CD4-positive, alpha-beta T cell (primary cell): ENCODE results near the gene TNIK. TPM values are rescaled to one million over a fixed set of nuclear protein-coding genes. Genes with fewer than 3 reads are reported as not detected.

ENCODE experiments used
- ATAC-seq: fragments of 200-7000 bp; cut with Tn5 transposase; one replicate; pipeline ENCODE4 v1.10.0; 2022; ENCODE audit warnings: mild to moderate bottlenecking; ENCODE audit not compliant: poor library complexity
- CTCF ChIA-PET: fragments of 350-600 bp; sonication (Branson Sonifier 250); formaldehyde crosslinking; loops from one replicate; lab custom pipeline; 2021; ENCODE audit warnings: antibody characterized with exemption, inconsistent platforms; lab: Charles Lee
- POLR2A ChIA-PET: fragments of 350-600 bp; sonication (Branson Sonifier 250); formaldehyde crosslinking; loops from one replicate; lab custom pipeline; 2021; ENCODE audit warnings: antibody characterized with exemption, inconsistent platforms; lab: Charles Lee
- DNase-seq, 14 experiments: peaks; one replicate each; pipeline ENCODE4 v3.0.0-alpha.2; 2013 to 2020; ENCODE audit warnings: mixed read lengths in 2 of 14
- H3K27ac ChIP-seq, 2 donors: one replicate each; pipeline versions ENCODE4 v1.5.1 to v1.7.0; 2013; ENCODE audit warnings: low read length in 2 of 2, low read depth in 1 of 2, mild to moderate bottlenecking in 1 of 2
- H3K27me3 ChIP-seq, 2 experiments: 1 replicate in 1 of 2; 2 replicates in 1 of 2; pipeline versions ENCODE4 v1.6.1 to v1.7.0; 2013; ENCODE audit warnings: low read length in 2 of 2, control low read depth in 1 of 2, mild to moderate bottlenecking in 1 of 2, moderate library complexity in 1 of 2; ENCODE audit not compliant: insufficient read depth in 2 of 2, control insufficient read depth in 1 of 2
- H3K36me3 ChIP-seq: one replicate; pipeline ENCODE4 v1.6.1; 2013; ENCODE audit warnings: low read length, control low read depth; ENCODE audit not compliant: insufficient read depth
- H3K4me1 ChIP-seq: one replicate; pipeline ENCODE4 v1.6.1; 2013; ENCODE audit warnings: low read length, control low read depth; ENCODE audit not compliant: insufficient read depth
- H3K4me3 ChIP-seq: one replicate; pipeline ENCODE4 v1.5.1; 2013; ENCODE audit warnings: mild to moderate bottlenecking, low read length, moderate library complexity
- H3K9me3 ChIP-seq, 2 experiments: 1 replicate in 1 of 2; 2 replicates in 1 of 2; pipeline versions ENCODE4 v1.6.1 to v1.7.0; 2013; ENCODE audit warnings: low read length in 2 of 2, mild to moderate bottlenecking in 2 of 2, control low read depth in 1 of 2, moderate library complexity in 1 of 2; ENCODE audit not compliant: control insufficient read depth in 1 of 2, insufficient read depth in 1 of 2
- H3K27ac Mint-ChIP-seq: one replicate; pipeline ENCODE4 v1.8.0; 2020; ENCODE audit warnings: mixed read lengths
- H3K27me3 Mint-ChIP-seq: one replicate; pipeline ENCODE4 v1.8.0; 2021; ENCODE audit warnings: mixed read lengths
- H3K36me3 Mint-ChIP-seq: one replicate; pipeline ENCODE4 v1.8.0; 2021; ENCODE audit warnings: low read depth, mixed read lengths
- H3K4me1 Mint-ChIP-seq: one replicate; pipeline ENCODE4 v1.8.0; 2021; ENCODE audit warnings: low read depth, mixed read lengths
- H3K4me3 Mint-ChIP-seq: one replicate; pipeline ENCODE4 v1.8.0; 2020; ENCODE audit warnings: mild to moderate bottlenecking, mixed read lengths
- H3K9me3 Mint-ChIP-seq: one replicate; pipeline ENCODE4 v1.8.0; 2020; ENCODE audit warnings: mixed read lengths
- intact Hi-C, 2 experiments: fragments of 100-400 bp; cut with DNase I in 1 of 2; cut with micrococcal nuclease in 1 of 2; formaldehyde crosslinking; loops; one replicate each; pipeline versions ENCODE4 v1.15.1 to v1.9.0; 2023 to 2025; cut with DNase I, micrococcal nuclease
- total RNA-seq, 174 experiments: library from RNA in 2 of 174; stranded (reverse) in 2 of 174; gene quantifications; one replicate each; pipeline ENCODE4 v1.2.3 and lab custom pipeline; 2021 to 2026
- TF ChIP-seq, protein P1 (sequence below): fragments of 200-600 bp; IDR thresholded peaks from one replicate; pipeline ENCODE4 v1.8.0; 2022; ENCODE audit warnings: antibody characterized with exemption, mild to moderate bottlenecking

TNIK gene
- total RNA-seq, 2 experiments from 2014 or later: 71.0 to 78.3 TPM

DNA sequence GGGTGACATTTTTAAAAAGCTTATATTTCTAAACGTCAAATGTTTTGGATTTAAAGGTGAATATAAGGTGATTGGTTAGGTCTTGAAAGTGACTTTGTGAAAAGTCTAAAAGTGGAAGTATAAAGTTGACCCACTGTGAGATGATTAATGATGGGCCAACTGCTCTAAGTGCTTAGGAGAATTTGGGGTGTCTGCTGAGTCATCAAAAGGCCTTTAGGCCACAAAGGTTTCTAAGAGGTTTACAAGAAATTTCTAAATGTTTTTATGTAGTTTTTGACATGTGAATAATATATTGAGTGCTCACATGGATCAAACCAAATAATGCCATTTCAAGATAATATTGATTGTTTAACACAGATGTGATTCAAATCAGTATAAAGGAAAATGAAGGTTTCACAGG is 394.5 kb downstream of the TNIK start:
- H3K4me3 ChIP-seq: no peak overlapping the region
- ATAC-seq (no peak), DNase-seq (no peak)
- H3K36me3 Mint-ChIP-seq: peaks cover 95% of the 10 kb centered on the region
- POLR2A ChIA-PET: interaction anchor here (0.6 kb wide), 1 partner anchor 9 kb away, joined by 3 read pairs; no protein-coding TSS in a partner anchor
- H3K4me1 ChIP-seq: no peaks in the 10 kb centered on the region
- TF ChIP-seq, protein P1, sequence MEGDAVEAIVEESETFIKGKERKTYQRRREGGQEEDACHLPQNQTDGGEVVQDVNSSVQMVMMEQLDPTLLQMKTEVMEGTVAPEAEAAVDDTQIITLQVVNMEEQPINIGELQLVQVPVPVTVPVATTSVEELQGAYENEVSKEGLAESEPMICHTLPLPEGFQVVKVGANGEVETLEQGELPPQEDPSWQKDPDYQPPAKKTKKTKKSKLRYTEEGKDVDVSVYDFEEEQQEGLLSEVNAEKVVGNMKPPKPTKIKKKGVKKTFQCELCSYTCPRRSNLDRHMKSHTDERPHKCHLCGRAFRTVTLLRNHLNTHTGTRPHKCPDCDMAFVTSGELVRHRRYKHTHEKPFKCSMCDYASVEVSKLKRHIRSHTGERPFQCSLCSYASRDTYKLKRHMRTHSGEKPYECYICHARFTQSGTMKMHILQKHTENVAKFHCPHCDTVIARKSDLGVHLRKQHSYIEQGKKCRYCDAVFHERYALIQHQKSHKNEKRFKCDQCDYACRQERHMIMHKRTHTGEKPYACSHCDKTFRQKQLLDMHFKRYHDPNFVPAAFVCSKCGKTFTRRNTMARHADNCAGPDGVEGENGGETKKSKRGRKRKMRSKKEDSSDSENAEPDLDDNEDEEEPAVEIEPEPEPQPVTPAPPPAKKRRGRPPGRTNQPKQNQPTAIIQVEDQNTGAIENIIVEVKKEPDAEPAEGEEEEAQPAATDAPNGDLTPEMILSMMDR: no peak
- H3K27me3 ChIP-seq: no peaks in the 10 kb centered on the region
- CTCF ChIA-PET: no interaction called here
- H3K27ac ChIP-seq: no peak overlapping the region
- H3K27me3 Mint-ChIP-seq: no peaks in the 10 kb centered on the region
- H3K4me3 Mint-ChIP-seq: no peak overlapping the region
- H3K27ac Mint-ChIP-seq: no peak overlapping the region
- H3K9me3 ChIP-seq: no peaks in the 10 kb centered on the region
- no peaks in the 10 kb centered on the region for H3K9me3 Mint-ChIP-seq
- no peaks in the 10 kb centered on the region for H3K4me1 Mint-ChIP-seq
- H3K36me3 ChIP-seq: peaks cover 69% of the 10 kb centered on the region
- intact Hi-C loops: no loop called here

DNA sequence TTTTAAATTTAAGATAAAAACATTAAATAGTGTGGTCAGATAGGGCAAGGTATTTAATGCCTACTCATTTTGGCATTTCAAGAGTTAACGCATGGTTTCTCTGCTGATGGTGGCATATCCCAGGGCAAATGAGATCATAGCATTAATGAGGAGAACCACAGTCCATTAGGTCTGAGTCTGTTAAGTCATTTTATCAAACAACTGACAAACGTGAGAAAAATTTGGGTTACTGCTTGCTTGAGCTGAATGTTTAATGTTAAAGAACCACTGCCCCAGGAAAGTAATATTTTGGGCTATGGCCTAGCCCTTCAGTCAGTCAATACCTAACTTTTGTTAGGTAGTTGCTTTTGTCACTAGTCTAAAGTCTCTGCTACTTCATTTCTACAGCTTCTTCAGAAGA is 395.7 kb downstream of the TNIK start:
- TF ChIP-seq, protein P1: no peak
- intact Hi-C loops: no loop called here
- no peaks in the 10 kb centered on the region for H3K27me3 Mint-ChIP-seq
- ChIA-PET POLR2A (no interaction called here), CTCF (no interaction called here)
- Histone ChIP-seq H3K27ac (no peak overlapping the region), H3K4me3 (no peak overlapping the region), H3K4me1 (no peaks in the 10 kb centered on the region), H3K27me3 (no peaks in the 10 kb centered on the region), H3K36me3 (peaks cover 56% of the 10 kb centered on the region), H3K9me3 (no peaks in the 10 kb centered on the region)
- no peak for ATAC-seq
- no peaks in the 10 kb centered on the region for H3K4me1 Mint-ChIP-seq
- H3K4me3 Mint-ChIP-seq: no peak overlapping the region
- peaks cover 83% of the 10 kb centered on the region for H3K36me3 Mint-ChIP-seq
- no peak for DNase-seq
- no peaks in the 10 kb centered on the region for H3K9me3 Mint-ChIP-seq
- no peak overlapping the region for H3K27ac Mint-ChIP-seq

DNA sequence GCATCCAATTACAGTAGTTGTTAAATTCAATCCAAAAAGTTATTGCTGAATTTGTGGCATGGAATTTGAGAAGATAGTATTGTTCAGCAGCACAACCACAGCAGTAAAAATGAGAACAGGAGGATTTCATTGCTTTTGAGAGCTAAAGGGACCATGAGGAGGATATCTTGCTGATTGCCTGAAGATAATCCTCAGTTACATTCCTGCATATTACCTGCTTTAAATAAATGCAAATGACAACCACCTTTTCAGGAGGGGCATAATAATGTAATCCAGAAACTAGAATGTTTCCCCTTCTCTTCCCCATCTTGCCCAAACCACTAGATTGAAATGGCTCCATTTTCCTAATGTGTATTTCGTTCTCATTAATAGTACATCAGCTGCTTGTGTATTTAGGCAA is 398.5 kb downstream of the TNIK start:
- Mint-ChIP-seq H3K27me3 (no peaks in the 10 kb centered on the region), H3K4me1 (no peaks in the 10 kb centered on the region), H3K4me3 (no peak overlapping the region), H3K36me3 (peaks cover 55% of the 10 kb centered on the region), H3K27ac (no peak overlapping the region), H3K9me3 (no peaks in the 10 kb centered on the region)
- POLR2A ChIA-PET: interaction anchor here (0.7 kb wide), 1 partner anchor 527 kb away, joined by 3 read pairs; no protein-coding TSS in a partner anchor
- Histone ChIP-seq H3K27ac (no peak overlapping the region), H3K4me3 (no peak overlapping the region), H3K9me3 (no peaks in the 10 kb centered on the region), H3K4me1 (no peaks in the 10 kb centered on the region), H3K27me3 (no peaks in the 10 kb centered on the region), H3K36me3 (peaks cover 32% of the 10 kb centered on the region)
- intact Hi-C loops: no loop called here
- DNase-seq (no peak), ATAC-seq (no peak)
- CTCF ChIA-PET: interaction anchor here (1.3 kb wide), 1 partner anchor 1280 kb away, joined by 3 read pairs; no protein-coding TSS in a partner anchor
- TF ChIP-seq, protein P1: no peak
